Kidney (tissue), 14 donors: ENCODE measurements around the gene SNX32. TPM values are rescaled to one million over a fixed set of nuclear protein-coding genes. Genes with fewer than 3 reads are reported as not detected.

Source experiments
- DNase-seq, 5 donors: peaks; one replicate each; pipeline ENCODE4 v3.0.0-alpha.2; 2013 to 2020
- FAIRE-seq: peaks from 2 replicates; lab custom pipeline; 2012; peaks lifted over from hg19 to GRCh38; lab: Jason Lieb, UNC
- H3K27ac ChIP-seq, 2 donors: one replicate each; pipeline ENCODE4 v1.7.0; 2013; ENCODE audit warnings: low read depth in 2 of 2, low read length in 2 of 2, inconsistent platforms in 1 of 2
- H3K27me3 ChIP-seq: one replicate; pipeline ENCODE4 v1.7.1; 2013; ENCODE audit warnings: low read length, inconsistent platforms; ENCODE audit not compliant: control insufficient read depth, insufficient read depth
- H3K36me3 ChIP-seq, 3 donors: one replicate each; pipeline versions ENCODE4 v1.7.0 to v1.7.1; 2013; ENCODE audit warnings: low read length in 3 of 3, control low read depth in 1 of 3, inconsistent platforms in 1 of 3; ENCODE audit not compliant: insufficient read depth in 3 of 3, control insufficient read depth in 2 of 3
- H3K4me1 ChIP-seq, 3 donors: one replicate each; pipeline versions ENCODE4 v1.7.0 to v1.7.1; 2013; ENCODE audit warnings: low read length in 3 of 3, inconsistent platforms in 1 of 3, low read depth in 1 of 3; ENCODE audit not compliant: control insufficient read depth in 2 of 3, insufficient read depth in 2 of 3
- H3K4me3 ChIP-seq, 3 donors: one replicate each; pipeline versions ENCODE4 v1.7.0 to v1.8.1; 2013; ENCODE audit warnings: low read length in 3 of 3, control low read depth in 1 of 3, inconsistent platforms in 1 of 3
- H3K9ac ChIP-seq, 3 donors: one replicate each; pipeline versions ENCODE4 v1.7.0 to v1.7.1; 2013; ENCODE audit warnings: low read length in 3 of 3, control low read depth in 1 of 3, inconsistent platforms in 1 of 3
- H3K9me3 ChIP-seq, 3 donors: one replicate each; pipeline versions ENCODE4 v1.7.0 to v1.7.1; 2013; ENCODE audit warnings: low read length in 3 of 3, control low read depth in 1 of 3, inconsistent platforms in 1 of 3; ENCODE audit not compliant: control insufficient read depth in 2 of 3, insufficient read depth in 1 of 3
- CTCF ChIP-seq: IDR thresholded peaks from 3 replicates; pipeline ENCODE4 v1.5.1; 2012; ENCODE audit warnings: mild to moderate bottlenecking, moderate library complexity, borderline replicate concordance; ENCODE audit not compliant: insufficient read depth; ENCODE audit errors: extremely low read depth
- intact Hi-C: fragments of 100-400 bp; cut with DNase I; formaldehyde crosslinking; loops from one replicate; pipeline ENCODE4 v1.11.1; 2022
- polyA plus RNA-seq: library from polyadenylated mRNA; stranded (reverse); fragments of 350-450 nt; fragmentation: Illumina TruSeq; extraction: RNeasy Lipid Tissue Mini Kit (QIAGEN cat#74804); gene quantifications from one replicate; pipeline ENCODE4 v1.2.3, GENCODE V29; 2014; ENCODE audit warnings: low read depth, low replicate concordance; ENCODE audit not compliant: insufficient read depth
- total RNA-seq: library from RNA; stranded (reverse); fragmentation: NEBNext Ultra II Directional; extraction: Animal tissue kit (Norgen Biotek cat#: 25700); gene quantifications from one replicate; pipeline ENCODE4 v1.2.1, GENCODE V29; 2021
- donor health status: control.
- donor health status: control.
- donor health status: control.
- donor health status: control.
- donor health status: control.
- donor health status: DM: yes; HTN: yes; CAD: no.
- donor health status: Normal renal cell carcinoma (clear cell type).

The SNX32 gene
- total and polyA plus RNA-seq, 2 donors from 2014 or later: 0.43 to 1.0 TPM

- Histone ChIP-seq H3K36me3 (peaks cover 6 to 31% (median 22%) of the 10 kb centered on the region in 3 donors), H3K9ac (peak overlapping the region; percentile 28 to 100 (median 92)), H3K9me3 (no peaks in the 10 kb centered on the region), H3K4me3 (peak overlapping the region; percentile 66 to 96 (median 75)), H3K27me3 (no peaks in the 10 kb centered on the region), H3K27ac (peak overlapping the region; percentile 98 to 100), H3K4me1 (peaks cover 0 to 31% (median 25%) of the 10 kb centered on the region in 3 donors)
- FAIRE-seq: no peak
- intact Hi-C loops: no loop called here
- TF ChIP-seq CTCF: no peak
- no peak for DNase-seq
Observed at GRCh38 chr11:65859812-65860277, 26.1 kb downstream of the SNX32 start.

GRCh38 chr11:65860278-65861164 lies 26.8 kb downstream of the SNX32 start, which contains the start of gene MUS81:
MUS81 (plus strand) TSS chr11:65860433; CDS start chr11:65860754, 321 bp downstream.
- peak; percentile 98 to 99 (median 98) for DNase-seq
- intact Hi-C loops: no loop called here

GRCh38 chr11:65861165-65861505 lies 27.4 kb downstream of the SNX32 start:
- peak overlapping the region in 1 of 2 donors; percentile 98 for H3K27ac ChIP-seq
- H3K9me3 ChIP-seq: no peaks in the 10 kb centered on the region
- H3K27me3 ChIP-seq: no peaks in the 10 kb centered on the region
- peaks cover 0 to 28% (median 19%) of the 10 kb centered on the region in 3 donors for H3K4me1 ChIP-seq
- DNase-seq: peak in 2 of 5 donors; percentile 17 to 40
- H3K36me3 ChIP-seq: peaks cover 0 to 29% (median 18%) of the 10 kb centered on the region in 3 donors
- peak overlapping the region; percentile 66 to 96 (median 75) for H3K4me3 ChIP-seq
- no peak for TF ChIP-seq CTCF
- intact Hi-C loops: no loop called here
- no peak for FAIRE-seq
- H3K9ac ChIP-seq: peak overlapping the region; percentile 57 to 100 (median 59)

More at GRCh38 chr11:65860278-65861164, 26.8 kb downstream of the SNX32 start, which contains the start of gene MUS81:
- Histone ChIP-seq H3K27me3 (no peaks in the 10 kb centered on the region), H3K36me3 (peaks cover 3 to 31% (median 24%) of the 10 kb centered on the region in 3 donors), H3K4me3 (peak within 1 kb of the TSS; percentile 75 to 96 (median 77)), H3K27ac (peak within 1 kb of the TSS; percentile 98 to 100), H3K9ac (peak within 1 kb of the TSS; percentile 59 to 100 (median 92)), H3K4me1 (peaks cover 0 to 31% (median 25%) of the 10 kb centered on the region in 3 donors), H3K9me3 (no peaks in the 10 kb centered on the region)
- no peak for FAIRE-seq
- TF ChIP-seq CTCF: peak; percentile 87
